HG03565 (cell line): ENCODE measurements around the gene CCDC158.
"Not testable (repeated sequence)": the region's sequence is repeated elsewhere in the genome, so short reads cannot be mapped to it uniquely, and the experiment has no call there.

Source experiments
- ATAC-seq: cut with Tn5 transposase; IDR thresholded peaks from one replicate; pipeline ENCODE4 v1.9.1; 2021; ENCODE audit warnings: mild to moderate bottlenecking, moderate library complexity; ENCODE audit not compliant: unreplicated experiment

CCDC158 gene

GRCh38 chr4:76430519-76431388 lies 9.8 kb upstream of the CCDC158 start:
- ATAC-seq, result no peak

GRCh38 chr4:76429636-76430035 lies 8.7 kb upstream of the CCDC158 start:
- no peak for ATAC-seq

GRCh38 chr4:76426272-76426671 lies 5.3 kb upstream of the CCDC158 start:
- no peak for ATAC-seq

- not testable (repeated sequence) for ATAC-seq
These were observed 2.2 kb upstream of the CCDC158 start for GRCh38 chr4:76423159-76423558.

GRCh38 chr4:76420188-76420761 lies 666 bp downstream of the CCDC158 start:
- no peak for ATAC-seq

- ATAC-seq, result no peak
These were observed 10.3 kb downstream of the CCDC158 start for GRCh38 chr4:76410636-76411035.

- no peak for ATAC-seq
These were observed 13.4 kb downstream of the CCDC158 start for GRCh38 chr4:76407440-76408119.

- no peak for ATAC-seq
These were observed 14.9 kb downstream of the CCDC158 start for GRCh38 chr4:76406081-76406480.

GRCh38 chr4:76401654-76402053 lies 19.3 kb downstream of the CCDC158 start:
- ATAC-seq, result no peak

GRCh38 chr4:76388160-76388908 lies 32.6 kb downstream of the CCDC158 start:
- no peak for ATAC-seq

GRCh38 chr4:76386566-76387305 lies 34.2 kb downstream of the CCDC158 start:
- ATAC-seq, result no peak

- ATAC-seq, result no peak
These were observed 35.0 kb downstream of the CCDC158 start for GRCh38 chr4:76385974-76386373.

GRCh38 chr4:76384052-76384451 lies 36.9 kb downstream of the CCDC158 start:
- no peak for ATAC-seq

GRCh38 chr4:76383001-76383400 lies 37.9 kb downstream of the CCDC158 start:
- no peak for ATAC-seq

GRCh38 chr4:76381986-76382385 lies 39.0 kb downstream of the CCDC158 start:
- ATAC-seq, result no peak

- no peak for ATAC-seq
These were observed 40.4 kb downstream of the CCDC158 start for GRCh38 chr4:76380561-76380960.

GRCh38 chr4:76377911-76378310 lies 43.0 kb downstream of the CCDC158 start:
- no peak for ATAC-seq

- ATAC-seq, result no peak
These were observed 43.5 kb downstream of the CCDC158 start for GRCh38 chr4:76377481-76377901.

GRCh38 chr4:76376534-76376933 lies 44.4 kb downstream of the CCDC158 start:
- ATAC-seq, result no peak

- no peak for ATAC-seq
These were observed 45.2 kb downstream of the CCDC158 start for GRCh38 chr4:76375703-76376102.
